Duodenal mucosa (tissue), 2 donors: ENCODE data around the gene EVL.
A peak's percentile ranks its signal among the peaks of the same experiment; 100 is the strongest.
"Not testable (repeated sequence)": the region's sequence is repeated elsewhere in the genome, so short reads cannot be mapped to it uniquely, and the experiment has no call there.

ENCODE experiments used
- H3K27ac ChIP-seq: one replicate; pipeline ENCODE4 v1.7.0; 2013; ENCODE audit warnings: low read depth, low read length
- H3K27me3 ChIP-seq, 2 donors: one replicate each; pipeline ENCODE4 v1.7.0; 2013; ENCODE audit warnings: low read length in 2 of 2, control low read depth in 1 of 2; ENCODE audit not compliant: insufficient read depth in 2 of 2, control insufficient read depth in 1 of 2
- H3K36me3 ChIP-seq, 2 donors: one replicate each; pipeline ENCODE4 v1.7.0; 2013; ENCODE audit warnings: low read length in 2 of 2, control low read depth in 1 of 2; ENCODE audit not compliant: insufficient read depth in 2 of 2, control insufficient read depth in 1 of 2
- H3K4me1 ChIP-seq, 2 donors: one replicate each; pipeline ENCODE4 v1.7.0; 2013; ENCODE audit warnings: low read length in 2 of 2, control low read depth in 1 of 2; ENCODE audit not compliant: insufficient read depth in 2 of 2, control insufficient read depth in 1 of 2
- H3K4me3 ChIP-seq, 2 donors: one replicate each; pipeline ENCODE4 v1.7.0; 2013; ENCODE audit warnings: low read length in 2 of 2, low read depth in 1 of 2
- H3K9ac ChIP-seq, 2 donors: one replicate each; pipeline ENCODE4 v1.7.0; 2013; ENCODE audit warnings: low read length in 2 of 2, low read depth in 1 of 2
- H3K9me3 ChIP-seq, 2 donors: one replicate each; pipeline ENCODE4 v1.7.0; 2013; ENCODE audit warnings: low read length in 2 of 2, control low read depth in 1 of 2; ENCODE audit not compliant: control insufficient read depth in 1 of 2

The EVL gene

DNA sequence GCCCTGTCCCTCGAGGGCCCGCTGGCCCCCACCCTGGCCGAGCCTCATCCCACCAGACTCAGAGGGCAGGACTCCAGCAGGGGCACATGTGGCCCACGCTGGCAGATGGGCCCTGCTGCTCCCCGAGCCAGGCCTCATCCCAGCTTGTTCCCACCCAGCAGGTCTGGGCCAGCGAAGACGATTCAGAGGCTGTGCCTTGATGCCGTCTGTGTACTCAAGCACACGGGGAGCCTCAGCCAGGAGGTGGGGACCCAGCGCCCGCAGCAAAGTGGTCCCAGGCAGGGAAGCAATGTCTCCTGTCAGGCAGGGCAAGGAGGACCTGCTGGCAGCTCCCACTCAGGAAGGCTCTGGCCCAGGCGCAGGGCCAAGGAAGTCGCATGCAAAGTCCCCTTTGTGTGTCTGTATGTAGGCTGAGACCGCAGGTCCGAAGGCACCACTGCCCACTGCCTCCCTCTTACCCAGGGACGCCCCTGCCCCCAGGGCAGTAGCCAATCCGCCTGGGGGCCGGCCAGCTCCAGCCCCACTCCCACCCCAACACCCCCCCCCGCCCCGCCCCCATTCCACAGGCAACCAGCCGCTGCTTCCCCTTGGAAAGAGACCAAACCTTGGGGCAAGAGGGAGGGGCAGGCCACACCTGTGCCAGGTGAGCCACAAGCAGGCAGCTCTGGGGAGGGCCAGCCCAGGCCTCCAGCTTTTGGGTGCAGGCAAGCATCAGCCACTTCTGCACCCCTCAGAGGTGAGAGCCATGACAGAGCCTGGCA lies 84.8 kb downstream of the EVL start:
- peak overlapping the region in 1 of 2 donors; percentile 32 for H3K4me3 ChIP-seq
- peaks cover 70 to 85% of the 10 kb centered on the region in 2 donors for H3K4me1 ChIP-seq
- peaks cover 6% of the 10 kb centered on the region in 2 donors for H3K9me3 ChIP-seq
- H3K27ac ChIP-seq = peak overlapping the region; percentile 60
- H3K9ac ChIP-seq = peak overlapping the region; percentile 15 to 44
- peaks cover 0 to 10% of the 10 kb centered on the region in 2 donors for H3K36me3 ChIP-seq
- H3K27me3 ChIP-seq = no peaks in the 10 kb centered on the region

- Histone ChIP-seq H3K36me3 (peaks cover 0 to 10% of the 10 kb centered on the region in 2 donors), H3K27ac (peak overlapping the region; percentile 60), H3K9ac (peak overlapping the region; percentile 15 to 44), H3K9me3 (peaks cover 6% of the 10 kb centered on the region in 2 donors), H3K4me1 (peaks cover 70 to 84% of the 10 kb centered on the region in 2 donors), H3K4me3 (peak overlapping the region in 1 of 2 donors; percentile 19), H3K27me3 (no peaks in the 10 kb centered on the region)
Observed at GRCh38 chr14:100150932-100151587, 85.8 kb downstream of the EVL start.

DNA sequence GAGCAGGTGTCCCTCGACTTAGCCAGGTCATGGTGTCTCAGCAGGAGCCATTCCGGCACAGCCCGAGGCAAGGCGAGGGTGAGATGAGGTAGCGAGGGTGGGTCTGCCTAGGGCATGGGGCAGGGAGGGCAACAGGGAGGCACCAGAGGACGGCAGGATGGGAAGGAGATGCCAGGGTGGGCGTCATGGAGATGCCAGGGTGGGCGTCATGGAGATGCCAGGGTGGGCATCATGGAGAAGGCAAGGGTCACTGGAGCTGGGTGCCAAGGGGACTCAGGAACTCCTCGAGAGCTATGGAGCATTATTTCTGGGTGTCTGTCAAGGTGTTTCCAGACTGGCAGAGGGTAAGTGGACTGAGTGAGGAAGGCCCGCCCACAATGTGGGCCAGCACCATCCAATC lies 86.9 kb downstream of the EVL start:
- Histone ChIP-seq H3K9ac (no peak overlapping the region), H3K4me3 (no peak overlapping the region), H3K9me3 (peaks cover 6% of the 10 kb centered on the region in 2 donors), H3K4me1 (peaks cover 70 to 84% of the 10 kb centered on the region in 2 donors), H3K27ac (no peak overlapping the region), H3K36me3 (peaks cover 0 to 10% of the 10 kb centered on the region in 2 donors), H3K27me3 (no peaks in the 10 kb centered on the region)

DNA sequence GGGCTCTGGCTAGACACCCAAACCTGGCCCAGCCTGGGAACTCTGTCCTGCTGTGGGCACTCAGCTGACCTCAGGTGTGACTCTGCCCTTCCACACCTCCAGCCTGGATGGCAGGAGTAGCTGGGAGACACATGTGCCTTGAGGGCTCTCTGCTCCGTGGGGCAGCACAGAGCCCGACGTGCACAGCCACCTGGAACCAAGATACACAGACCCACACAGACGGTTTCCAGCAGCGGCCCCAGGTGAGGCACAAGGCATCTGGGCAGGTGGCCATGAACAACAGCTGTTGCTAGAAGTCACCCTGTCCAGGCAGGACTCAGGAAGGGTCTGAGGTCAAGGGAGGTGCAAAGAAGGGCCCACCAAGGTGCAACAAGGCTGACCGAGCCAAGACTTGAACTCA lies 88.3 kb downstream of the EVL start:
- H3K27ac ChIP-seq = no peak overlapping the region
- H3K9me3 ChIP-seq = peaks cover 6% of the 10 kb centered on the region in 2 donors
- H3K4me3 ChIP-seq = no peak overlapping the region
- no peaks in the 10 kb centered on the region for H3K27me3 ChIP-seq
- peaks cover 0 to 10% of the 10 kb centered on the region in 2 donors for H3K36me3 ChIP-seq
- H3K4me1 ChIP-seq = peaks cover 63 to 74% of the 10 kb centered on the region in 2 donors
- no peak overlapping the region for H3K9ac ChIP-seq

DNA sequence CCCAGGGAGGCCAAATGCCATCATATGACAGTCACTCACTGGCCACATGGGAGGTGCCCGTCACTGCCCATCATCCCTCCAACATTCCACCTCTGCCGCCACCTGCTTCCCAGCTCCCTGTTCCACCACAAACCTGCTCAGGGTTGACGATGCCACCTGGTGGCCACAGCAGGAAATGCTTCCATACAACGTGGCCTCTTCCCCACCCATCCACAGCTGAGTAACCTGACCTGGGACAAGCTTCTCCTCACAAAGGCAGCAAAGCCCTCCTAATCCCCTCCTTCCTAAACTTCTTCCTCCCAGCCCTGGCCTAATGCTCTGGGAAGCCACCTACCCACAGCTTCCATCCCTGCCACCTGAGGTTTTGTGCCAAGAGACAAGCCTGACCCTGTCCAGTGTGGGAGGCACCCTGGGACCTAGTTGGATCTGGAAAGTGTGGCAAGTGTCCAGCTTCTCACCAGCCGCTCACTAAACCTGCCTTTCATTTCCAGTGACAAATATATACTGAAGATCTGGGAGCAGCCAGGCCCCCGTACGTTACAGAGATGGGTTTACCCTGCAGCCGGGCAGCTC lies 89.9 kb downstream of the EVL start:
- H3K4me3 ChIP-seq = peak overlapping the region; percentile 14 to 49
- peaks cover 0 to 2% of the 10 kb centered on the region in 2 donors for H3K27me3 ChIP-seq
- H3K9ac ChIP-seq = peak overlapping the region; percentile 30 to 58
- no peaks in the 10 kb centered on the region for H3K36me3 ChIP-seq
- peaks cover 6% of the 10 kb centered on the region in 2 donors for H3K9me3 ChIP-seq
- peaks cover 52 to 59% of the 10 kb centered on the region in 2 donors for H3K4me1 ChIP-seq
- H3K27ac ChIP-seq = peak overlapping the region; percentile 70

DNA sequence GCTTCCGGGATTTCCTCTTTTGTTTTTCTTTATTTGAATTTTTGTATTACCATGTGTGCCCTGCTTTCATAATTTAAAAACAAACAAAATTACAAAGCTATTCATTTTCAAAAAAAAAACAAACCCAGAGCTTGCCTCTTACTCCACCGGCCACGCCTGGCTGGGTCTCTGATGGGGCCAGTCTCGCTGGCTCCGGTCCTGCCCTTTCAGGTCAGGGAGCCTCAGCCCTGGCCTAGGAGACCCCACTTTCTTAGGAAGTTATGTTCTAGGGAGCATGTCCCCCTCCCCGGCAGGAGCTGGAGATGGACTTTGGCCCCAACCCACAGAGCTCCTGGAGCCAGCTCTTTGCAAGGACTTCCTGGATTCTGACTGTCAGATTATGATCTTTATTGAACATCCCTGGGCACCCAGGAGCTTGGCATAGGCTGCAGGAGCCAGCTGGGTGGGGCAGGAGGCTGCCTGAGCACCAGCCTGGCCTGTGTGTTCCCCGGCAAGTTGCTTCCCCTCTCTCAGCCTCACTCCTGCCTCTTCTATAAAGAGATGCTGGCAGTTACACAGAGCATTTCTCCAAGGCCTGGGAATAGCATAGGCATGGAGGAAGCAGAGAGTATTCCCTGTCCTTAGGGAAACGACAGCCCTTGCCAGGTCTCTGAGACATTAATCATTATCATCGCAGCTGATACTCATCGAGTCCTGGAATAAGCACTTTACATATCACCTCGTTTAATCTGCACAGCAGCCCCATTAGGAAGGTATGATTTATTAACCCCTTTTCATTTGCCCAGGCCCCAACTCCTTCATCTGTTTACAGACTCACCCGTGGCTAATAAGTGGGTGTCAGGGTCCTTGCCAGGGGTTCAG lies 90.8 kb downstream of the EVL start:
- H3K27ac ChIP-seq = peak overlapping the region; percentile 70

DNA sequence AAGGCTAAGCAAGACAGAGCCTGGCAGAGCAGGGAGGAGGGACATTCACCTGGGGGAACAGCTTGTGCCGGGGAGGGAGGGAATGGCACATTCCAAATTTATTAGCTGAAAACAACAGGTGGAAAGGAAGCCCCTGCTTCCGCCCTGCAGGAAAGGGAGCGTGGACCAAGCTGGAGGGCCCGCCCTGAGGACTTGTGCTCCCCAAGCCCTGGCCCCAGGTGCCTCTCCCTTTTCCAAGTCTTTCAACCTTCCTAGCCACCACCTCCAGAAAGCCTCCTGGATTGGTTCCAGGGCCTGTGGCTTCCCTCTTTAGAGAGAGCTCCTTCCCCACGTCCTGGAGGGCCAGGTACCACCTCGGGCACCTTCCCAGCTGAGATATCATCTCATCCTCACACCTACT lies 91.6 kb downstream of the EVL start:
- H3K4me3 ChIP-seq = peak overlapping the region; percentile 26 to 50
- H3K27me3 ChIP-seq = peaks cover 0 to 8% of the 10 kb centered on the region in 2 donors
- H3K9me3 ChIP-seq = peaks cover 6% of the 10 kb centered on the region in 2 donors
- H3K4me1 ChIP-seq = peaks cover 40 to 44% of the 10 kb centered on the region in 2 donors
- peak overlapping the region; percentile 14 to 36 for H3K9ac ChIP-seq
- H3K27ac ChIP-seq = peak overlapping the region; percentile 45
- no peaks in the 10 kb centered on the region for H3K36me3 ChIP-seq

More for the DNA sequence above, 90.8 kb downstream of the EVL start:
- peak overlapping the region; percentile 32 to 50 for H3K4me3 ChIP-seq
- H3K27me3 ChIP-seq = peaks cover 0 to 8% of the 10 kb centered on the region in 2 donors
- H3K9ac ChIP-seq = peak overlapping the region; percentile 30 to 58
- H3K4me1 ChIP-seq = peaks cover 47 to 52% of the 10 kb centered on the region in 2 donors
- peaks cover 6% of the 10 kb centered on the region in 2 donors for H3K9me3 ChIP-seq
- H3K36me3 ChIP-seq = no peaks in the 10 kb centered on the region

GRCh38 chr14:100157548-100158232 lies 92.5 kb downstream of the EVL start:
- Histone ChIP-seq H3K9ac (peak overlapping the region; percentile 14 to 36), H3K4me3 (peak overlapping the region in 1 of 2 donors; percentile 50), H3K4me1 (peaks cover 34 to 38% of the 10 kb centered on the region in 2 donors)
- H3K36me3 ChIP-seq, H3K27ac ChIP-seq, H3K27me3 ChIP-seq, H3K9me3 ChIP-seq: not testable (repeated sequence)

DNA sequence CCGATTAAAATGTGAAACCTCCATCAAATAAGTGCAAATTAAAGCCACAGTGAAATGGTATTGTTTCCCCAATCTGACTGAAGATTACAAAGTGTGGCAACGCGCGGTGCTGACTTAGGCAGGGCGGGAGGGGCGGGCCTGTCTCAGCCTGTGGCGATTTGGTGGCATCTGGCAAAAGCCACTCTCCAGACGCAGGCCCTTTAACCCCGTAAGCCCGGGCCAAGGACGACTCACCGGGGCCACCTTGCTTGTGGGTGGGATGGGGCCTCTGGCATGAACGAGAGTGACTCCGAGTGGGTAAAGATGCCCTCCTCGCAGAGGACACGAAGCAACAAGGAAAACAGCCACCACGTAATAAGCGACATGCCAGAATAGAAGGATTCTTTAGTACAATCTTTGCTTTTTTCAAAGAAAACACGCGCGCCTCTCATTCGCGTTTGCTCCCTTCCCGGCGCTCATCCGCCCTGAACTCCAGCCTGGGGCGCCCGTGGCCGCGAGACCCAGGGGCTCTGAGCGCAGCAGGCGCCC lies 93.4 kb downstream of the EVL start:
- Histone ChIP-seq H3K27me3 (peaks cover 0 to 8% of the 10 kb centered on the region in 2 donors), H3K4me3 (peak overlapping the region; percentile 71 to 72), H3K4me1 (peaks cover 30 to 33% of the 10 kb centered on the region in 2 donors), H3K9me3 (peaks cover 6% of the 10 kb centered on the region in 2 donors), H3K36me3 (no peaks in the 10 kb centered on the region), H3K27ac (no peak overlapping the region), H3K9ac (peak overlapping the region; percentile 45 to 70)
